H1 (cell line): ENCODE measurements around the gene GLMN. TPM values are rescaled to one million over a fixed set of nuclear protein-coding genes. Genes with fewer than 3 reads are reported as not detected.

ENCODE experiments used
- CTCF ChIA-PET: fragments of 300-600 bp; sonication (Branson Sonifier 250); formaldehyde crosslinking; loops from one replicate; lab custom pipeline; 2021; ENCODE audit not compliant: partially characterized antibody; lab: Charles Lee
- POLR2A ChIA-PET: fragments of 300-600 bp; sonication (Branson Sonifier 250); formaldehyde crosslinking; loops from one replicate; lab custom pipeline; 2021; ENCODE audit warnings: inconsistent platforms; ENCODE audit not compliant: partially characterized antibody; lab: Charles Lee
- DNase-seq, 2 experiments: peaks; one replicate each; pipeline versions ENCODE4 v3.0.0 to v3.0.0-alpha.2; 2010 to 2022; ENCODE audit warnings: low spot score in 2 of 2, low read depth in 1 of 2, mixed read lengths in 1 of 2
- FAIRE-seq: peaks from 2 replicates; lab custom pipeline; 2011; peaks lifted over from hg19 to GRCh38; lab: Jason Lieb, UNC
- H2AFZ ChIP-seq: 2 replicates; pipeline ENCODE4 v1.8.1; 2012; ENCODE audit warnings: low read length, inconsistent platforms
- H2AK5ac ChIP-seq: 2 replicates; pipeline ENCODE4 v1.6.1; 2013; ENCODE audit warnings: low read depth, low read length
- H2BK120ac ChIP-seq: replicated peaks from 2 replicates; pipeline ENCODE3; 2013; ENCODE audit warnings: low read depth, low read length, inconsistent platforms
- H2BK12ac ChIP-seq: 2 replicates; pipeline ENCODE4 v1.6.1; 2013; ENCODE audit warnings: low read depth, low read length
- H2BK15ac ChIP-seq: 2 replicates; pipeline ENCODE4 v1.6.1; 2013; ENCODE audit warnings: low read length
- H2BK20ac ChIP-seq: 2 replicates; pipeline ENCODE4 v1.6.1; 2013; ENCODE audit warnings: low read length
- H2BK5ac ChIP-seq: 2 replicates; pipeline ENCODE4 v1.6.1; 2013; ENCODE audit warnings: low read depth, low read length
- H3K14ac ChIP-seq: 2 replicates; pipeline ENCODE4 v1.6.1; 2013; ENCODE audit warnings: inconsistent platforms; ENCODE audit not compliant: insufficient read length
- H3K18ac ChIP-seq: 2 replicates; pipeline ENCODE4 v1.6.1; 2013; ENCODE audit warnings: low read length; ENCODE audit errors: extremely low read depth
- H3K23ac ChIP-seq: 2 replicates; pipeline ENCODE4 v1.6.1; 2013; ENCODE audit warnings: inconsistent platforms; ENCODE audit not compliant: insufficient read length
- H3K23me2 ChIP-seq: 2 replicates; pipeline ENCODE4 v1.6.1; 2013; ENCODE audit warnings: low read depth, low read length
- H3K27ac ChIP-seq: 2 replicates; pipeline ENCODE4 v1.6.1; 2011; ENCODE audit warnings: low read depth, low read length, inconsistent platforms
- H3K27me3 ChIP-seq, 4 experiments: replicated peaks in 1 of 4; 1 replicate in 1 of 4; 2 replicates in 3 of 4; pipeline versions ENCODE4 v1.6.1 to v1.8.1; 2011 to 2013; ENCODE audit warnings: low read length in 3 of 4, mild to moderate bottlenecking in 3 of 4, inconsistent platforms in 2 of 4, mixed read lengths in 2 of 4, moderate library complexity in 1 of 4; ENCODE audit not compliant: control insufficient read depth in 3 of 4, insufficient read depth in 3 of 4; ENCODE audit errors: extremely low read depth in 1 of 4
- H3K36me3 ChIP-seq, 4 experiments: 2 replicates each; pipeline versions ENCODE4 v1.6.1 to v1.8.1; 2011 to 2013; ENCODE audit warnings: mild to moderate bottlenecking in 4 of 4, low read length in 3 of 4, moderate library complexity in 2 of 4, control low read depth in 1 of 4, inconsistent platforms in 1 of 4; ENCODE audit not compliant: insufficient read depth in 4 of 4, control insufficient read depth in 2 of 4
- H3K4ac ChIP-seq: replicated peaks from 2 replicates; pipeline ENCODE3; 2013; ENCODE audit warnings: low read length, low read depth, mixed read lengths, inconsistent platforms; ENCODE audit not compliant: insufficient read length
- H3K4me1 ChIP-seq, 4 experiments: replicated peaks in 1 of 4; 1 replicate in 1 of 4; 2 replicates in 3 of 4; pipeline versions ENCODE4 v1.6.1 to v1.8.1; 2011 to 2013; ENCODE audit warnings: low read length in 3 of 4, inconsistent platforms in 2 of 4, mixed read lengths in 1 of 4; ENCODE audit not compliant: insufficient read depth in 4 of 4, control insufficient read depth in 3 of 4
- H3K4me2 ChIP-seq, 2 experiments: 2 replicates each; pipeline versions ENCODE4 v1.6.1 to v1.8.1; 2011 to 2013; ENCODE audit warnings: low read depth in 2 of 2, low read length in 2 of 2, control low read depth in 1 of 2, inconsistent platforms in 1 of 2, mild to moderate bottlenecking in 1 of 2; ENCODE audit not compliant: insufficient read depth in 1 of 2
- H3K4me3 ChIP-seq, 4 experiments: fragments of 200-600, 300-600 bp in 1 of 4; sonication (generic), shearing (Covaris generic), sonication (Bioruptor Twin) in 1 of 4; 2 replicates each; pipeline versions ENCODE4 v1.5.1 to v1.8.1; 2011 to 2016; ENCODE audit warnings: low read length in 4 of 4, low read depth in 3 of 4, control low read depth in 2 of 4, inconsistent platforms in 2 of 4, mild to moderate bottlenecking in 2 of 4, mixed read lengths in 1 of 4, moderate library complexity in 1 of 4; ENCODE audit not compliant: insufficient read depth in 2 of 4; ENCODE audit errors: extremely low read depth in 1 of 4
- H3K56ac ChIP-seq: replicated peaks from 2 replicates; pipeline ENCODE3; 2013; ENCODE audit warnings: low read depth, mild to moderate bottlenecking, mixed read lengths, low read length, inconsistent platforms; ENCODE audit not compliant: insufficient read length
- H3K79me1 ChIP-seq: 2 replicates; pipeline ENCODE4 v1.6.1; 2013; ENCODE audit warnings: low read depth, low read length, control low read depth
- H3K79me2 ChIP-seq, 2 experiments: 2 replicates each; pipeline versions ENCODE4 v1.6.1 to v1.8.1; 2012 to 2013; ENCODE audit warnings: low read length in 2 of 2, mild to moderate bottlenecking in 2 of 2, inconsistent platforms in 1 of 2; ENCODE audit not compliant: insufficient read depth in 2 of 2, control insufficient read depth in 1 of 2
- H3K9ac ChIP-seq, 4 experiments: replicated peaks in 1 of 4; 1 replicate in 1 of 4; 2 replicates in 3 of 4; pipeline versions ENCODE4 v1.6.1 to v1.8.1; 2011 to 2013; ENCODE audit warnings: low read depth in 3 of 4, low read length in 3 of 4, control low read depth in 2 of 4, mild to moderate bottlenecking in 2 of 4, moderate library complexity in 2 of 4, inconsistent platforms in 1 of 4; ENCODE audit errors: extremely low read depth in 1 of 4
- H3K9me3 ChIP-seq, 2 experiments: 2 replicates each; pipeline versions ENCODE4 v1.6.1 to v1.8.1; 2012 to 2013; ENCODE audit warnings: mild to moderate bottlenecking in 2 of 2, moderate library complexity in 2 of 2, control low read depth in 1 of 2, inconsistent platforms in 1 of 2, low read depth in 1 of 2, low read length in 1 of 2, mixed read lengths in 1 of 2; ENCODE audit not compliant: insufficient read depth in 2 of 2
- H4K20me1 ChIP-seq, 2 experiments: replicated peaks in 1 of 2; 2 replicates each; pipeline versions ENCODE3 to v1.8.1; 2011 to 2013; ENCODE audit warnings: inconsistent platforms in 2 of 2, low read length in 2 of 2, mild to moderate bottlenecking in 1 of 2; ENCODE audit not compliant: insufficient read depth in 2 of 2, control insufficient read depth in 1 of 2
- H4K5ac ChIP-seq: 2 replicates; pipeline ENCODE4 v1.6.1; 2013; ENCODE audit warnings: low read length, low read depth, mixed read lengths, inconsistent platforms; ENCODE audit not compliant: insufficient read length
- H4K8ac ChIP-seq: 2 replicates; pipeline ENCODE4 v1.8.0; 2013; ENCODE audit warnings: mild to moderate bottlenecking, moderate library complexity, low read length, inconsistent platforms; ENCODE audit not compliant: insufficient read depth; ENCODE audit errors: extremely low read depth
- H4K91ac ChIP-seq: replicated peaks from 2 replicates; pipeline ENCODE3; 2013; ENCODE audit warnings: low read length, mixed read lengths, inconsistent platforms; ENCODE audit not compliant: insufficient read length
- BACH1 ChIP-seq: IDR thresholded peaks from 2 replicates; pipeline ENCODE4 v1.6.1; 2012; ENCODE audit warnings: low read length, improper control_type of control experiment
- CBX5 ChIP-seq: fragments of 300-800, 300-1000 bp; sonication (generic); IDR thresholded peaks from 2 replicates; pipeline ENCODE4 v1.7.1; 2016; ENCODE audit warnings: antibody characterized with exemption, low read length, low read depth
- EGR1 ChIP-seq: IDR thresholded peaks from 2 replicates; pipeline ENCODE4 v1.6.1; 2011; ENCODE audit warnings: low read depth, low read length, borderline replicate concordance
- EP300 ChIP-seq, 2 experiments: IDR thresholded peaks; 1 replicate in 1 of 2; 2 replicates in 1 of 2; pipeline ENCODE4 v1.6.1; 2011 to 2012; ENCODE audit warnings: low read depth in 2 of 2, low read length in 2 of 2, mild to moderate bottlenecking in 2 of 2, borderline replicate concordance in 1 of 2, inconsistent platforms in 1 of 2, moderate library complexity in 1 of 2
- KDM4A ChIP-seq: IDR thresholded peaks from one replicate; pipeline ENCODE4 v1.7.1; 2012; ENCODE audit warnings: low read depth, mild to moderate bottlenecking, moderate library complexity, low read length, inconsistent platforms; ENCODE audit not compliant: severe bottlenecking
- KDM5A ChIP-seq: fragments of 200-600 bp; IDR thresholded peaks from 2 replicates; pipeline ENCODE4 v1.7.1; 2012; ENCODE audit warnings: mild to moderate bottlenecking, low read length, inconsistent platforms, mixed read lengths
- POU5F1 ChIP-seq: IDR thresholded peaks from 2 replicates; pipeline ENCODE4 v1.6.1; 2011; ENCODE audit warnings: low read depth, mild to moderate bottlenecking, low read length, moderate library complexity
- RFX5 ChIP-seq: IDR thresholded peaks from 2 replicates; pipeline ENCODE4 v1.6.1; 2011; ENCODE audit warnings: low read depth, low read length, improper control_type of control experiment, borderline replicate concordance
- SIX5 ChIP-seq: IDR thresholded peaks from 2 replicates; pipeline ENCODE4 v1.6.1; 2011; ENCODE audit warnings: mild to moderate bottlenecking, low read depth, low read length
- SP4 ChIP-seq: IDR thresholded peaks from 2 replicates; pipeline ENCODE4 v1.6.1; 2012; ENCODE audit warnings: low read length, inconsistent platforms
- SUZ12 ChIP-seq: fragments of 200-600 bp; sonication (generic); IDR thresholded peaks from 2 replicates; pipeline ENCODE4 v1.6.1; 2012; ENCODE audit warnings: mild to moderate bottlenecking, inconsistent platforms, low read length, moderate library complexity, mixed read lengths
- TEAD4 ChIP-seq: IDR thresholded peaks from 2 replicates; pipeline ENCODE4 v1.6.1; 2012; ENCODE audit warnings: low read depth, low read length, inconsistent platforms, mixed read lengths
- WGBS, 2 experiments: shearing (Covaris generic) in 1 of 2; methylation state at CpG; one replicate each; pipeline versions ENCODE4 v1.1.6 to v1.1.7; 2013 to 2015; ENCODE audit warnings: low lambda C conversion rate in 2 of 2, mixed read lengths in 2 of 2, inconsistent platforms in 1 of 2, low coverage in 1 of 2, missing lambda C conversion rate in 1 of 2; ENCODE audit not compliant: insufficient replicate concordance in 2 of 2, insufficient coverage in 1 of 2, insufficient read length in 1 of 2; ENCODE audit errors: extremely low coverage in 1 of 2, missing lambda C conversion rate in 1 of 2; 5-methylcytosine and 5-hydroxymethylcytosine counted together
- polyA plus RNA-seq, 7 experiments: library from polyadenylated mRNA; depleted of rRNA in 3 of 7; stranded (reverse) in 5 of 7; unstranded in 2 of 7; fragments of >200 nt in 5 of 7; fragments of 200-250 nt in 2 of 7; gene quantifications; 1 replicate in 5 of 7; 2 replicates in 1 of 7; 4 replicates in 1 of 7; pipeline versions ENCODE4 v1.2.1 to v1.2.3, GENCODE V29; 2011 to 2013; ENCODE audit warnings: missing spikeins in 2 of 7, mixed read lengths in 2 of 7
- total RNA-seq: library from RNA; stranded (reverse); fragmentation: NEBNext Ultra II Directional; extraction: Animal tissue kit (Norgen Biotek cat#: 25700); gene quantifications from 2 replicates; pipeline ENCODE4 v1.2.1, GENCODE V29; 2021

Gene GLMN
- total and polyA plus RNA-seq, 2 of the 8 experiments (the other 6 are each of a cell fraction or from before 2014, with no cell fraction given): 5.7 to 25.0 TPM

DNA sequence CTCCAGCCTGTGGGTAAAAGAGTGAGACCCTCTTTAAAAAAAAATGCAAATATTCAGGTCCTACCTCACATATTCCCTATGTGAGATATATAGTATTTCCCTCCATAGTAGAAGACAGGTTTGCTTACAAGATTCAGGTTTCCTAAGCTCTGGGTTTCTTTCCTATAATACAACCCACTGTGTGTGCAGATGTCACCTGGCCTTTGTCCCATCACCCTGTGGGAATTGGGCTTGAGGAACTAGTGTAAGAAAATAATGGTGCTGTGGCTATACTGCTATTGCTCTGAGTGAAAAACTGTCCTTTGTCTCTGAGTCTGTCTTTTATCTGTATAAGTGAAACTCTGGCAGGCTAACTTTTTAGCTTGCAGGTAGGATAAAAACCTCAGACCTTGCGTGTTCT lies 68.1 kb downstream of the GLMN start:
- H4K91ac ChIP-seq: no peak overlapping the region
- H2BK120ac ChIP-seq: no peak overlapping the region
- 82% methylated on average over 1 of the region's 1 CpG; no CpG with 5 or more reads in 1 of the 2 experiments for WGBS, 2 experiments
- CTCF ChIA-PET: interaction anchor here (0.7 to 0.8 kb wide), 3 partner anchors 15 to 62 kb away, joined by 3 to 5 read pairs (median 3); no protein-coding TSS in a partner anchor
- no peak overlapping the region for H3K4me2 ChIP-seq
- no peaks in the 10 kb centered on the region for H3K27me3 ChIP-seq
- H2AK5ac ChIP-seq: no peak overlapping the region
- no peak overlapping the region for H2BK20ac ChIP-seq
- H3K56ac ChIP-seq: no peak overlapping the region
- no peak for FAIRE-seq
- no peak overlapping the region for H3K9ac ChIP-seq
- H2AFZ ChIP-seq: no peak overlapping the region
- no peak for DNase-seq
- no peaks in the 10 kb centered on the region for H3K9me3 ChIP-seq
- no peak overlapping the region for H3K27ac ChIP-seq
- H3K36me3 ChIP-seq: no peaks in the 10 kb centered on the region
- H3K4ac ChIP-seq: no peak overlapping the region
- H4K5ac ChIP-seq: no peak overlapping the region
- H3K14ac ChIP-seq: no peak overlapping the region
- POLR2A ChIA-PET: interaction anchor here (0.7 to 1.6 kb wide), 3 partner anchors 13 to 421 kb away, joined by 3 to 5 read pairs (median 4); no protein-coding TSS in a partner anchor
- no peak overlapping the region for H3K23ac ChIP-seq
- no peak overlapping the region for H2BK15ac ChIP-seq
- no peaks in the 10 kb centered on the region for H3K79me1 ChIP-seq
- TF ChIP-seq TEAD4: no peak
- no peak for TF ChIP-seq SP4
- no peak for TF ChIP-seq BACH1
- no peak for TF ChIP-seq RFX5
- TF ChIP-seq SIX5: no peak
- no peak for TF ChIP-seq KDM5A
- no peak for TF ChIP-seq SUZ12
- TF ChIP-seq EGR1: no peak
- no peak for TF ChIP-seq EP300 (IDR thresholded peaks at IDR 0.05; ENCODE audit: borderline replicate concordance in 1 of 2, low read depth in 2 of 2, low read length in 2 of 2)
- TF ChIP-seq KDM4A: no peak
- no peak for TF ChIP-seq POU5F1
- TF ChIP-seq CBX5: no peak
- H3K23me2 ChIP-seq: no peaks in the 10 kb centered on the region; the same call in 1 of the 2 replicates
- no peaks in the 10 kb centered on the region for H4K20me1 ChIP-seq
- no peak overlapping the region for H2BK5ac ChIP-seq
- H3K4me1 ChIP-seq: peaks cover 0 to 2% (median 0%) of the 10 kb centered on the region in 4 experiments; a peak in 1 of 7 replicates
- no peak overlapping the region for H4K8ac ChIP-seq
- H3K79me2 ChIP-seq: no peaks in the 10 kb centered on the region
- H3K18ac ChIP-seq: no peak overlapping the region
- H2BK12ac ChIP-seq: no peak overlapping the region
- H3K4me3 ChIP-seq: no peak overlapping the region
